ENCODE data around the gene SLC12A7. TPM values are rescaled to one million over a fixed set of nuclear protein-coding genes. Genes with fewer than 3 reads are reported as not detected.
A peak's percentile ranks its signal among the peaks of the same experiment; 100 is the strongest.

Gene SLC12A7
- total and polyA plus RNA-seq, 9 of the 15 experiments (the other 6 are each of a cell fraction or from before 2014, with no cell fraction given), result 0.01 to 3.1 (median 0.56) TPM

GRCh38 chr5:1066676-1067075 lies 45.2 kb downstream of the SLC12A7 start:
- intact Hi-C loops (cut with micrococcal nuclease) (loop anchor here (5.0 kb wide), 1 partner anchor 51 kb away; no protein-coding TSS in a partner anchor), in situ Hi-C loops (cut with MboI) (no loop called here)
- WGBS (ENCODE audit: insufficient coverage, low coverage, missing lambda C conversion rate), result 30% methylated on average over 12 of the region's 12 CpGs
- peak; percentile 10; the same call in 2 of the 3 replicates for ATAC-seq
- no peak for FAIRE-seq
- H2AFZ ChIP-seq (ENCODE audit: low read depth, low read length), result no peak overlapping the region
- 0 out of 2 replicates have a peak, but pooled peaks have one; percentile 23 for TF ChIP-seq E2F4 (CRISPR knock-in tag; IDR thresholded peaks at IDR 0.05; ENCODE audit: low read depth)
- TF ChIP-seq ZNF609 (CRISPR knock-in tag; IDR thresholded peaks at IDR 0.05; ENCODE audit: borderline replicate concordance), result no peak
- no peak for TF ChIP-seq PHF20 (IDR thresholded peaks at IDR 0.05; ENCODE audit: partially characterized antibody)
- TF ChIP-seq TSHZ1 (CRISPR knock-in tag; IDR thresholded peaks at IDR 0.05), result no peak
- TF ChIP-seq NEUROD1 (IDR thresholded peaks at IDR 0.05; ENCODE audit: borderline replicate concordance, low read depth, low read length, partially characterized antibody), result no peak
- no peak for TF ChIP-seq HLTF (IDR thresholded peaks at IDR 0.05)
- no peaks in the 10 kb centered on the region for H3K79me2 ChIP-seq (ENCODE audit: control insufficient read depth, insufficient read depth, low read length)
- no peaks in the 10 kb centered on the region for H3K9me1 ChIP-seq (ENCODE audit: control insufficient read depth, insufficient read depth, low read length)
- no peaks in the 10 kb centered on the region for H3K9me3 ChIP-seq (replicated peaks; ENCODE audit: control insufficient read depth, insufficient read depth, low read depth, low read length)
- no peak for DNase-seq (ENCODE audit: extremely low read depth in 1 of 4, low spot score in 3 of 4)
- ChIA-PET POLR2A (interaction anchor here (0.6 to 1.3 kb wide), 4 partner anchors 9 to 51 kb away, joined by 3 to 5 read pairs (median 4); no protein-coding TSS in a partner anchor), CTCF (ENCODE audit: low intra/inter-chr PET ratio) (no interaction called here)
- H3K4me2 ChIP-seq (ENCODE audit: insufficient read depth, low read length), result no peak overlapping the region
- peaks cover 0 to 44% of the 10 kb centered on the region in 2 experiments; a peak in 4 of 5 replicates for H3K27me3 ChIP-seq (ENCODE audit: control insufficient read depth in 2 of 2, insufficient read depth in 2 of 2, low read length in 2 of 2)
- no TSS peak for BruUV-seq (replicated peaks)
- no peaks in the 10 kb centered on the region for H3K36me3 ChIP-seq (ENCODE audit: control insufficient read depth, insufficient read depth, low read length)
- peaks cover 14 to 59% of the 10 kb centered on the region in 2 experiments; a peak in 4 of 5 replicates for H3K4me1 ChIP-seq (replicated peaks in 1 of 2; ENCODE audit: control insufficient read depth in 2 of 2, insufficient read depth in 2 of 2, low read length in 2 of 2)
- no peak overlapping the region for H3K27ac ChIP-seq (ENCODE audit: extremely low read depth, low read depth, low read length)
- no peak overlapping the region for H3K4me3 ChIP-seq
- no peak overlapping the region; a peak in 1 of 4 replicates for H3K9ac ChIP-seq (ENCODE audit: insufficient read depth in 1 of 2, low read depth in 2 of 2, low read length in 2 of 2)
- H4K20me1 ChIP-seq (replicated peaks; ENCODE audit: control insufficient read depth, insufficient read depth, low read length), result peaks cover 24% of the 10 kb centered on the region

Measured in K562 (cell line).